Urinary bladder (tissue), 4 donors: ENCODE data around the gene SMIM31. TPM values are rescaled to one million over a fixed set of nuclear protein-coding genes. Genes with fewer than 3 reads are reported as not detected.

Experiments used
- DNase-seq: peaks from one replicate; pipeline ENCODE4 v3.0.0-alpha.2; 2015; ENCODE audit errors: extremely low spot score
- H3K27ac ChIP-seq: one replicate; pipeline ENCODE4 v1.5.1; 2013; ENCODE audit warnings: low read depth, mild to moderate bottlenecking, moderate library complexity
- H3K36me3 ChIP-seq: one replicate; pipeline ENCODE4 v1.6.1; 2013; ENCODE audit warnings: mild to moderate bottlenecking, moderate library complexity; ENCODE audit not compliant: insufficient read depth
- H3K4me1 ChIP-seq: one replicate; pipeline ENCODE4 v1.6.1; 2013; ENCODE audit warnings: mild to moderate bottlenecking, moderate library complexity; ENCODE audit not compliant: insufficient read depth
- H3K4me3 ChIP-seq: one replicate; pipeline ENCODE4 v1.5.1; 2013; ENCODE audit warnings: low read depth, low read length
- WGBS: extraction: QIAGEN DNeasy Blood & Tissue Kit; methylation state at CpG from one replicate; pipeline ENCODE4 v1.1.7; 2013; 5-methylcytosine and 5-hydroxymethylcytosine counted together
- polyA plus RNA-seq: library from polyadenylated mRNA; stranded (reverse); fragments of 200-250 nt; gene quantifications from one replicate; pipeline ENCODE4 v1.2.3, GENCODE V29; 2013
- small RNA-seq: library from RNA; depleted of rRNA; stranded (forward); fragments of <200 nt; gene quantifications from one replicate; pipeline ENCODE3, GENCODE V24; 2014
- total RNA-seq: library from RNA; depleted of rRNA; stranded (reverse); fragments of >200 nt; gene quantifications from one replicate; pipeline ENCODE4 v1.2.3, GENCODE V29; 2014
- donor health status: healthy with polysubstance abuse.
- donor health status: healthy.

SMIM31 gene
- total and polyA plus RNA-seq, 2 donors = 0.09 to 0.42 TPM

DNA sequence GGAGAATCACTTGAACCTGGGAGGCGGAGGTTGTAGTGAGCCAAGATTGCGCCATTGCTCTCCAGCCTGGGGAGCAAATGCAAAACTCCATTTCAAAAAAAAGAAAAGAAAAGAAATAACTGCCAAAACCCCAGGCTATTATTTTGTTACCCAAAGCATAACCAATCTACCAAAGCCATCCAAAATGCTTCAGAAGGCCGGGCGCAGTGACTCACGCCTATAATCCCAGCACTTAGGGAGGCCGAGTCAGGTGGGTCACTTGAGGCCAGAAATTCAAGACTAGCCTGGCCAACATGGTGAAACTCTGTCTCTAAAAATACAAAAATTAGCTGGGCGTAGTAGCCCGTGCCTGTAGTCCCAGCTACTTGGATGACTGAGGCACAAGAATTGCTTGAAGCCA is 49.8 kb downstream of the SMIM31 start:
- Histone ChIP-seq H3K36me3 (no peaks in the 10 kb centered on the region), H3K4me3 (no peak overlapping the region), H3K27ac (no peak overlapping the region), H3K4me1 (no peaks in the 10 kb centered on the region)
- DNase-seq = no peak
- 93% methylated on average over 8 of the region's 8 CpGs for WGBS

DNA sequence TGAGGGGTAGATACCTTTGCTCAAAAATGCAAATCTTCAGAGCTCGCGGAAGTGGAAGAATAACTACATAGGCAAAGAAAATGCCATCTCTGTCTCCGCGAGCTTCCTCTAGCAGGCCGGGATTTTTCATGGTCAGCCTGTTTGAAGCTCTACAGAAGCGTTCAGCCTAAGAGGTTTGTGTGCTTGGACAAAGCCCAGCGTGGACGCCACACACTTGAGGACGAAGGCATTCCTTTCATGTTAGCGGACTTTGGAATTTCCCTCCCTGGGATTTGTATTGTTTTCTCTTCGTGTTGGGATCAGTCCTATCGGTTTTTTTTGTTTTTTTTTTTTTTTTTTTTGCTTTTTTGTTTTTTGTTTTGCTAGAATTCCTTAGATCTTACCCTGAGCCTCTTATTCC is 53.7 kb downstream of the SMIM31 start:
- no peak for DNase-seq
- 69% methylated on average over 12 of the region's 12 CpGs for WGBS
- Histone ChIP-seq H3K27ac (no peak overlapping the region), H3K4me3 (no peak overlapping the region), H3K4me1 (no peaks in the 10 kb centered on the region), H3K36me3 (no peaks in the 10 kb centered on the region)

DNA sequence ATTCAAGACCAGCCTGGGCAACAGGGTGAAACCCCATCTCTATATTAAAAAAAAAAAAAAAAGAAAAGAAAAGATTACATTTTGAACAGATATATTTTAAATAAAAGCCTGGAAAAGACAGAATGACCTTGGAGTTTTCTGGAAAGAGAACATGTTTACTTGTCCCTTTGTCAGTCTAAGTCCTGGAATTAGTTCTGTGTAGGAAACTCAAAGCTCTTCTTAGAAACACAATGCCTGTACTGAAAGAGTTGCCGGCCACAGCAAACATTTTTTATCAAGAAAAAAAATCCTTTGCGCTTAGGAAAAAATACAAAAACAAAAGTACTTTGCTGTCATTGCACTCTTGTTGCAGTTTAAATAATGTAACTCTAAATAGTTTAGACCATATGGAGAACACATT is 59.6 kb downstream of the SMIM31 start:
- no peaks in the 10 kb centered on the region for H3K36me3 ChIP-seq
- H3K27ac ChIP-seq = no peak overlapping the region
- no peak overlapping the region for H3K4me3 ChIP-seq
- 46% methylated on average over 2 of the region's 2 CpGs for WGBS
- no peak for DNase-seq
- H3K4me1 ChIP-seq = no peaks in the 10 kb centered on the region

DNA sequence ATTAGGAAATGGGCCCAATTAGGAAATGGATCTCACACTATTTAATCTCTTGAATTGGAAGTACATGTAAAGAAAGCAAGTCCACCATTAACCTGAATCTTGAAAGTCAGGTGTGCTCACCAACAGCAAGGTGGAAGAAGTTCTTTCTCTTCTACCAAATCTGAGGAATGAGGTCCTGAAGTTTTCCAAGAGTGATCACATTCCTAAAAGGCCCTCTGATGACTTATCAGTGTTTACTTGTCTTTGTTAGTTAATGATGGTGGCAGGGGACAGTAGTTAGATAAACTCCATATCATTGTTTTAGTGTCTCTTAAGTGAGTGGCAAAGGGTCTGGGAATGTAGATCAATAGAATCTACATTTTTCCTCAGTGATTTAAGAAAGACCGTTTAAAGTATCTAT is 61.8 kb downstream of the SMIM31 start:
- WGBS = 31% methylated on average over 1 of the region's 1 CpG
- DNase-seq = no peak
- no peak overlapping the region for H3K27ac ChIP-seq
- no peaks in the 10 kb centered on the region for H3K36me3 ChIP-seq
- no peaks in the 10 kb centered on the region for H3K4me1 ChIP-seq
- no peak overlapping the region for H3K4me3 ChIP-seq

DNA sequence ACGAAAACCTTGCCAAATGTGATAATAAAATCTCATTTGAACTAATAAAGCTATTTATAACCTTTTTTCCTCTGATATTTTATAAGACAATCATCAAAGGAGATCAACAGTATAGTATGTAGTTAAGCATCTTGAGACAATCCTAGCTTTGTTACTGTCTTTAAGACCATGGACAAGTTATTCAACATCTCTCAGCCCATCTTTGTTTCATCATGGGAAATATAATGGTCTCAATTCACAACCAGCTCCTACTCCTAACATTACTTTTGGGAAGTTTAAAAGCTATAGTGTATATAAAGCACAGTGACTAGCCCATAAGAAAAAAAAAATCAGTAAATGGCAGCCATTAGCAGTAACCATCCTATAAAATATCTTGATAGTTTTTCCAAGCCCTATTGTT is 65.4 kb downstream of the SMIM31 start:
- WGBS = 67% methylated on average over 1 of the region's 1 CpG
- no peak overlapping the region for H3K27ac ChIP-seq
- no peaks in the 10 kb centered on the region for H3K4me1 ChIP-seq
- H3K4me3 ChIP-seq = no peak overlapping the region
- no peak for DNase-seq
- no peaks in the 10 kb centered on the region for H3K36me3 ChIP-seq

DNA sequence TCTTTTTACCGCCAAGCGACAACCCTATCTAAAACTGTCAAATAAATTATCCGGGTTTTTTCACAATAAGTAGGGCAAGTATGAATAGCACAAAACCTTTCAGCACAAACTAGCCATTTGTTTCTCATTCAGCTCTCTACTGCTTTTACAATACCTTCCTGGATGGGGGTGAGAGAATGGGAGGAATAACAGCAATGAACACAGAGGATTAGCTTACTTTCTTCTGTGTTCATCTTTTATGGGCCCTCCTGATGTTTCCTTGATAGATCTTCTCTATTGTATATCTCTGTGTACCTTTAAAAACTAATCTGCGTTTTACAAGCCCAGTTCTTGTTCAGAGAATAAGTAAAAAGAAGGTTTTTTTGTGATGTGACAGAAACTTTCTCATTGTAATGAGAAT is 67.8 kb downstream of the SMIM31 start:
- no peaks in the 10 kb centered on the region for H3K4me1 ChIP-seq
- 25% methylated on average over 4 of the region's 4 CpGs for WGBS

DNA sequence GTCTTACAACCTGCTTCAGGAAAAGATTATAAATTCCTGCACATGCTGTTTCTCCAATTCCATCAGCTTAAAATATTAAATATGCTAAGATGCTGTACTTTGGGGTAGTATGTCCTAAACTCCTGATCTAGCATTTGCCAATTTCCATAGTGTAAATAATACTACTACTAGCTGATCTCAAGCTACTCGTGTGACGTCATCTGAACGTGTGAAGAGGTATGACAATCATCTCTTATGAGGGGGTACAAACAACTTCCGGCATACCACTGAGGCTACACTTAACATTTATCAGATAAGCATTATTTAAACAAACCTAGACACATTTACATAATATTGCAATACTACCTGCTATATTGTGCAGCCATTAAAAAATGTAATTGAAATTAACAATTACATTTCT is 70.7 kb downstream of the SMIM31 start:
- Histone ChIP-seq H3K4me1 (no peaks in the 10 kb centered on the region), H3K27ac (no peak overlapping the region), H3K36me3 (no peaks in the 10 kb centered on the region), H3K4me3 (no peak overlapping the region)
- no peak for DNase-seq
- WGBS = 76% methylated on average over 4 of the region's 4 CpGs

More for the DNA sequence above, 67.8 kb downstream of the SMIM31 start:
- no peak overlapping the region for H3K27ac ChIP-seq
- no peaks in the 10 kb centered on the region for H3K36me3 ChIP-seq
- DNase-seq = no peak
- H3K4me3 ChIP-seq = no peak overlapping the region

DNA sequence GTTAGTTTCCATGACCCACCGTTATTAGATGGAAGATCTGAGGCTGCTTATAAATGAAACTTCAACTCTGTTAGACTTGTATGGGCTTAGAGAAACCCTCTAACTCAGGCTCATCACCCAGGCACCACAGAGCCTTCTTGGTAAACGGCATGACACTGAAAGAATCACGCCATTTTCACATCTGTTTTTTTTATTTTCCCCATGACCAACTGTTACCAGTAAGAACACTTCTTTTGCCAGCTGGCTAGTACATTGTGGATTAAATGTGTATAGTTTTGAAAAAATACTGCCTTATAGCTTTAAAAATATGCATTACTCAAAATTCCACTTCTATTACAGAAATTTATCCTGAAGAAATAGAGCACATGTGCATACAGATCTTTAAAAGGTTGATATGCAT is 75.0 kb downstream of the SMIM31 start:
- 75% methylated on average over 3 of the region's 3 CpGs for WGBS

DNA sequence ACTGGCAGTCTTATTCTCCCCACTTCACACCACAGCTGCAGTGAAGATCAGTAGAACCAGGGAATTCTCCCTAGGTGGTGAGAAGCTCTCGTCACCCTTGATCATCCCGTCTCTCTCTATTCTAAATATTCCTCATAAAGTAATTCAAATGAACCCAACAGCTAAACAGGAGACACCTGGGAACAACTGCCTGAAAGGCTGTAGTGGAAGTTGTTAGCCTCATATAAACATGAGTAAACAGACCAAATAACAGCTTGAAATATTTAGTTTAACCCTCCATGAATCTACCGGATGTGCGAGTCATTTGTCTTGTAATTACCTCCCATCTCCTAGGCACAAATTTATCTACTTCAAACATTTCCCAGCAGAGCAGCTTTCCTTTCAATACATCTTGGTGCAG is 92.6 kb downstream of the SMIM31 start:
- H3K36me3 ChIP-seq = no peaks in the 10 kb centered on the region
- 28% methylated on average over 4 of the region's 4 CpGs for WGBS
- H3K4me3 ChIP-seq = no peak overlapping the region
- H3K27ac ChIP-seq = no peak overlapping the region
- DNase-seq = no peak
- no peaks in the 10 kb centered on the region for H3K4me1 ChIP-seq

More for the DNA sequence above, 75.0 kb downstream of the SMIM31 start:
- Histone ChIP-seq H3K4me3 (no peak overlapping the region), H3K27ac (no peak overlapping the region), H3K36me3 (no peaks in the 10 kb centered on the region), H3K4me1 (no peaks in the 10 kb centered on the region)
- DNase-seq = no peak

DNA sequence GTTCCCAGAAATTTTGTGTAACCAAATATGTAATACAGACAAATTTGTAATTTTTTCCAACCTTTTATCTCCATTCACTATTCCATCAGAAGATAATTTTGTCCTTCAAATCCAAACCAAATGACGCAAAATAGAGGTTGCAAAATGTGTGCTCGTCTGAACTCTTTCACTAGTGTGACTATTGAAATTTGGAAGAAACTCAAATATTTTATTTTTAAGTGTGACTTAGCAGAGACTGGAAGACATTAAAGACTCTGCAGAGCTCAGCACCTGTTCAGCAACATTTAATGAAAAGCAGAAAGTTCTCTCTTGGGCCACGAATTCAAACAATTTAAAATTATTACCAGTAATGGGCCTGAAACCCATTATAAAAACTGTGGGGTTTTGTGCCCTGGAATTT is 93.1 kb downstream of the SMIM31 start:
- Histone ChIP-seq H3K36me3 (no peaks in the 10 kb centered on the region), H3K27ac (no peak overlapping the region), H3K4me1 (no peaks in the 10 kb centered on the region), H3K4me3 (no peak overlapping the region)
- DNase-seq = no peak
- whole genome bisulfite sequencing = 40% methylated on average over 3 of the region's 3 CpGs

DNA sequence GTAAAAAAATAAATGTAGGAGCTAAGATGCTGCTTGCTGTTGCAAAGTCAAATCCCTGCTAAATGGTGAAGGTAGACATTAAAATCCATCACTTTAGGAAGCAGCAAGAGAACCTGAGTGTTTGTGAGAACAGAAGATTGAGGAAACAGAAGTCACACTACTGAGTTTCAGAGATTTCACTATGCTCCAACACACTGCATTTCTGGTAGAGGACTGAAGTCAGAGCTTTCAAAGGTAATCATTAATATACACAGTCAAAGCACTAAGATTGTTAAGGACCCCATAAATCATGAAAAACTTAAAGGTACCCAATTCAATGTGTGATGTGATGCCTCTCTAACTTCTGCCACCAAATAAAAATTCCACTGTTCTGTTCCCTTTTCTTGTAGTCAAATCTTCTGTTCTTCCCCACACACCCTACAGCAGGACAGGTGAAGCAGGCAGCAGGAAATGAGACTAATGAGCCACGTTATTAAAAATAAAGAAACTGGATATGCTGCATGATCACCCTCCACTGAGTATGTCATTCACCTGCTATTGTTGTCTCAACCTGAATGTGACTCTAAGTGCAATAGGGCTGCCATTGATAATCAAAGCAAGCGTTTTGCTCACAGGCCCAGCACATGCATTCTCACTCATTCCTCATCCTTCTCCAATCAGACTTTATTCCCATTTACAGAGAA is 94.2 kb downstream of the SMIM31 start:
- H3K27ac ChIP-seq = no peak overlapping the region

More for the DNA sequence above, 94.2 kb downstream of the SMIM31 start:
- no peaks in the 10 kb centered on the region for H3K36me3 ChIP-seq
- no peak overlapping the region for H3K4me3 ChIP-seq
- no peak for DNase-seq
- no peaks in the 10 kb centered on the region for H3K4me1 ChIP-seq
- 47% methylated on average over 2 of the region's 2 CpGs for WGBS

Small RNA genes within 50 kb of the gene (small RNA-seq; reads per million reads assigned to genes)
- not detected for gene RNU6-668P

Other genes with a start within 250 kb of the SMIM31 start
- gene APELA, start 123.0 kb downstream of the SMIM31 start, total RNA-seq = not detected
- not detected for gene APELA, start 123.0 kb downstream of the SMIM31 start, polyA plus RNA-seq
- gene TRIM61, start 223.5 kb downstream of the SMIM31 start, total RNA-seq = 3.6 TPM
- gene TRIM61, start 223.5 kb downstream of the SMIM31 start, polyA plus RNA-seq = 0.94 TPM